ENCODE results near the gene FXYD7. TPM values are rescaled to one million over a fixed set of nuclear protein-coding genes. Genes with fewer than 3 reads are reported as not detected.

Gene FXYD7
- total RNA-seq, 2 experiments from 2014 or later, result 0.54 to 1.2 TPM

GRCh38 chr19:35166100-35167063 is 23.3 kb downstream of the FXYD7 start:
- peaks cover 78% of the 10 kb centered on the region for H3K36me3 Mint-ChIP-seq (ENCODE audit: low read depth)
- peak; percentile 26 for DNase-seq
- CTCF ChIA-PET, result interaction anchor here (0.6 kb wide), 1 partner anchor 21 kb away, joined by 4 read pairs; no protein-coding TSS in a partner anchor
- peaks cover 52% of the 10 kb centered on the region for H3K4me1 Mint-ChIP-seq (ENCODE audit: low read depth)
- peaks cover 41% of the 10 kb centered on the region for H3K9me3 Mint-ChIP-seq
- H3K27ac Mint-ChIP-seq, result peak overlapping the region; percentile 80
- no peak overlapping the region for H3K4me3 Mint-ChIP-seq
- intact Hi-C loops (cut with micrococcal nuclease), result no loop called here
- no peaks in the 10 kb centered on the region for H3K27me3 Mint-ChIP-seq (ENCODE audit: low read depth)

- no peak for DNase-seq
- Mint-ChIP-seq H3K27ac (peak overlapping the region; percentile 80), H3K27me3 (ENCODE audit: low read depth) (no peaks in the 10 kb centered on the region), H3K4me1 (ENCODE audit: low read depth) (peaks cover 49% of the 10 kb centered on the region), H3K4me3 (no peak overlapping the region), H3K36me3 (ENCODE audit: low read depth) (peaks cover 75% of the 10 kb centered on the region), H3K9me3 (peaks cover 35% of the 10 kb centered on the region)
- CTCF ChIA-PET, result interaction anchor here (0.6 to 1.4 kb wide), 3 partner anchors 15 to 494 kb away, joined by 3 to 5 read pairs (median 3); partner anchors contain the start of gene ZNF792
- intact Hi-C loops (cut with micrococcal nuclease), result no loop called here
These were observed 24.4 kb downstream of the FXYD7 start for GRCh38 chr19:35167251-35168119.

GRCh38 chr19:35168196-35168595 is 25.1 kb downstream of the FXYD7 start:
- CTCF ChIA-PET, result interaction anchor here (0.6 to 1.4 kb wide), 3 partner anchors 14 to 204 kb away, joined by 3 to 7 read pairs (median 3); partner anchors contain the start of gene ZNF792
- Mint-ChIP-seq H3K27me3 (ENCODE audit: low read depth) (no peaks in the 10 kb centered on the region), H3K36me3 (ENCODE audit: low read depth) (peaks cover 74% of the 10 kb centered on the region), H3K27ac (peak overlapping the region; percentile 80), H3K9me3 (peaks cover 32% of the 10 kb centered on the region), H3K4me1 (ENCODE audit: low read depth) (peaks cover 49% of the 10 kb centered on the region), H3K4me3 (no peak overlapping the region)
- DNase-seq, result no peak
- intact Hi-C loops (cut with micrococcal nuclease), result no loop called here

- peaks cover 22% of the 10 kb centered on the region for H3K9me3 Mint-ChIP-seq
- DNase-seq, result no peak
- intact Hi-C loops (cut with micrococcal nuclease), result no loop called here
- H3K36me3 Mint-ChIP-seq (ENCODE audit: low read depth), result peaks cover 62% of the 10 kb centered on the region
- H3K27ac Mint-ChIP-seq, result peak overlapping the region; percentile 80
- H3K4me3 Mint-ChIP-seq, result no peak overlapping the region
- peaks cover 49% of the 10 kb centered on the region for H3K4me1 Mint-ChIP-seq (ENCODE audit: low read depth)
- CTCF ChIA-PET, result no interaction called here
- no peaks in the 10 kb centered on the region for H3K27me3 Mint-ChIP-seq (ENCODE audit: low read depth)
These were observed 26.4 kb downstream of the FXYD7 start for GRCh38 chr19:35169221-35169995.

- Mint-ChIP-seq H3K36me3 (ENCODE audit: low read depth) (peaks cover 51% of the 10 kb centered on the region), H3K4me3 (no peak overlapping the region), H3K27ac (peak overlapping the region; percentile 80), H3K27me3 (ENCODE audit: low read depth) (no peaks in the 10 kb centered on the region), H3K9me3 (peaks cover 13% of the 10 kb centered on the region), H3K4me1 (ENCODE audit: low read depth) (peaks cover 50% of the 10 kb centered on the region)
- intact Hi-C loops (cut with micrococcal nuclease), result loop anchor here (2.0 kb wide), 1 partner anchor 16 kb away; the partner anchor contains the start of gene FXYD5
- DNase-seq, result no peak
- CTCF ChIA-PET, result no interaction called here
These were observed 27.5 kb downstream of the FXYD7 start for GRCh38 chr19:35170359-35171061.

DNA sequence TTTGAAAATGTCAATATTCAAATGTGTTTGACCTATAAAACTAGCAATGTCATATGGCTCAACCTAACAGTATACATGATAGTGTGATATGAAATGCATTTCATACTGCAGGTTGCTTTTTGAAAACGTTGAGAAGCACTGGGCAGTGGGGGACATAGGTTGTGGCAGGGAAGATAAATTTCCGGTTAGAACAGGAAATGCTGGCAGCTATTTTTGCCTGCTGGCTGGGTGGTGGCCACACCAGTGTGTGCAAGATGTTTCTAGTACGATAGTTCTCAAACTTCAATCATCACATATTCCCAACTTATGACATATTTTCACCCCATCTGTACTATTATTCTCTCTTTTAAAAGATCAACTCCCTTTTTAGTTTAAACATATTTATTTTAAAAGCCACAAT is 28.7 kb downstream of the FXYD7 start:
- peaks cover under 1% of the 10 kb centered on the region for H3K9me3 Mint-ChIP-seq
- H3K27me3 Mint-ChIP-seq (ENCODE audit: low read depth), result no peaks in the 10 kb centered on the region
- CTCF ChIA-PET, result interaction anchor here (0.8 to 1.2 kb wide), 3 partner anchors 9 to 30 kb away, joined by 3 to 4 read pairs (median 3); partner anchors contain the start of gene FXYD5
- H3K4me1 Mint-ChIP-seq (ENCODE audit: low read depth), result peaks cover 43% of the 10 kb centered on the region
- no peak overlapping the region for H3K4me3 Mint-ChIP-seq
- no peak for DNase-seq
- H3K27ac Mint-ChIP-seq, result peak overlapping the region; percentile 77
- intact Hi-C loops (cut with micrococcal nuclease), result loop anchor here (2.0 kb wide), 1 partner anchor 17 kb away; the partner anchor contains the start of gene FXYD5
- H3K36me3 Mint-ChIP-seq (ENCODE audit: low read depth), result peaks cover 39% of the 10 kb centered on the region

- Mint-ChIP-seq H3K36me3 (ENCODE audit: low read depth) (peaks cover 24% of the 10 kb centered on the region), H3K9me3 (peaks cover 7% of the 10 kb centered on the region), H3K4me3 (no peak overlapping the region), H3K27ac (no peak overlapping the region), H3K27me3 (ENCODE audit: low read depth) (no peaks in the 10 kb centered on the region), H3K4me1 (ENCODE audit: low read depth) (peaks cover 33% of the 10 kb centered on the region)
- DNase-seq, result no peak
- CTCF ChIA-PET, result no interaction called here
- intact Hi-C loops (cut with micrococcal nuclease), result no loop called here
These were observed 31.2 kb downstream of the FXYD7 start for GRCh38 chr19:35174226-35174625.

DNA sequence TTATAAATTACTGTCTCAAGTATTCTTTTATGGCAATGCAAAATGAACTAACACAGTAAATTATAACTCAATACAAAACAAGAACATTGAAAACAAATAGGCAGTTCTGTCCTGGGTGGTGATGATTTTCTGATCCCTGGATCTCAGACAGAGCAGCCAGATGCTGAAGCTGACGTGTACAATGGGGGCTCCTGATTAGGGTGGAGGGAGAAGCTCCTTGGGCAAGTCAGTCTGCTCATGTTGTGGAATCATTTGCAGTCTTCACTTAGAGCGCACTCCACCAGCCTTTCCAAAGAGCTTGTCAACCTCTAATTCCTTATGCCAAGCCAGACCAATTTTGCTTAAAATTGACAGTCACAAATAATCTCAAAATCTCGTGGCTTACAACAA is 33.1 kb downstream of the FXYD7 start:
- Mint-ChIP-seq H3K4me1 (ENCODE audit: low read depth) (peaks cover 33% of the 10 kb centered on the region), H3K36me3 (ENCODE audit: low read depth) (peaks cover 16% of the 10 kb centered on the region), H3K9me3 (peaks cover 7% of the 10 kb centered on the region), H3K27ac (no peak overlapping the region), H3K4me3 (no peak overlapping the region), H3K27me3 (ENCODE audit: low read depth) (no peaks in the 10 kb centered on the region)
- CTCF ChIA-PET, result no interaction called here
- no peak for DNase-seq
- intact Hi-C loops (cut with micrococcal nuclease), result no loop called here

GRCh38 chr19:35177377-35178274 is 34.6 kb downstream of the FXYD7 start:
- H3K4me1 Mint-ChIP-seq (ENCODE audit: low read depth), result peaks cover 28% of the 10 kb centered on the region
- H3K36me3 Mint-ChIP-seq (ENCODE audit: low read depth), result peaks cover 6% of the 10 kb centered on the region
- intact Hi-C loops (cut with micrococcal nuclease), result no loop called here
- DNase-seq, result no peak
- H3K27me3 Mint-ChIP-seq (ENCODE audit: low read depth), result no peaks in the 10 kb centered on the region
- H3K9me3 Mint-ChIP-seq, result peaks cover 7% of the 10 kb centered on the region
- no peak overlapping the region for H3K27ac Mint-ChIP-seq
- H3K4me3 Mint-ChIP-seq, result no peak overlapping the region
- CTCF ChIA-PET, result no interaction called here

DNA sequence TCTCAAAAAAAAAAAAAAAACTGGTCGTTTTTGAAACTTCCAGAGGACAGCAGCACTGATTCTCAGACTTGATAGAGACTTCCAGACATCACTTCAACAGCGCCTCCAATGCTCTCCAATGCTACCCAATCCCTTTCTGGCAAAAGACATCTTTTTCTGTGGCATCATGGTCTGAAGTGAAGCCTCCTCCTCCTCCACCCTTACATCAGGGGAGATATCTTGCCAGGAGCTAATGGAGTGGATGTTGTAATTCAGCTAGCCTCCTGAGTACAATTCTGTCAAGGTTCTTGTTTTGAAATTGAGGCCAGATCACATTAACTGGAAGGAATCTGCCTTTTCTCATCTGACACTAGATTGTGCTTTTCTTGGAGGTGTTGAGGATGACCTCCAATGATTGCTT is 35.6 kb downstream of the FXYD7 start:
- Mint-ChIP-seq H3K27me3 (ENCODE audit: low read depth) (no peaks in the 10 kb centered on the region), H3K4me1 (ENCODE audit: low read depth) (peaks cover 26% of the 10 kb centered on the region), H3K9me3 (peaks cover 7% of the 10 kb centered on the region), H3K36me3 (ENCODE audit: low read depth) (peaks cover 1% of the 10 kb centered on the region), H3K4me3 (no peak overlapping the region), H3K27ac (no peak overlapping the region)
- intact Hi-C loops (cut with micrococcal nuclease), result no loop called here
- no peak for DNase-seq
- CTCF ChIA-PET, result interaction anchor here (1.2 kb wide), 1 partner anchor 135 kb away, joined by 5 read pairs; no protein-coding TSS in a partner anchor

All from activated naive CD4-positive, alpha-beta T cell treated with anti-CD3 and anti-CD28 coated beads for 36 hours (primary cell).